A204.1 (cell line): ENCODE results near the gene DAGLB.
"Not testable (repeated sequence)": the region's sequence is repeated elsewhere in the genome, so short reads cannot be mapped to it uniquely, and the experiment has no call there.

Source experiments
- FAIRE-seq: peaks from 2 replicates; lab custom pipeline; 2012; peaks lifted over from hg19 to GRCh38; lab: Jason Lieb, UNC

The DAGLB gene

GRCh38 chr7:6397759-6398495 lies 49.8 kb downstream of the DAGLB start:
- FAIRE-seq = not testable (repeated sequence)

GRCh38 chr7:6395898-6396595 lies 51.7 kb downstream of the DAGLB start:
- no peak for FAIRE-seq

- no peak for FAIRE-seq
Observed at GRCh38 chr7:6394114-6394513, 53.6 kb downstream of the DAGLB start.

GRCh38 chr7:6393667-6394056 lies 54.1 kb downstream of the DAGLB start:
- no peak for FAIRE-seq

- FAIRE-seq = no peak
Observed at GRCh38 chr7:6392712-6393666, 54.8 kb downstream of the DAGLB start.

GRCh38 chr7:6389728-6390127 lies 58.0 kb downstream of the DAGLB start:
- no peak for FAIRE-seq

- FAIRE-seq = no peak
Observed at GRCh38 chr7:6387734-6388294, 59.9 kb downstream of the DAGLB start.

GRCh38 chr7:6386779-6387178 lies 61.0 kb downstream of the DAGLB start:
- FAIRE-seq = no peak

- FAIRE-seq = no peak
Observed at GRCh38 chr7:6385909-6386560, 61.7 kb downstream of the DAGLB start.

- no peak for FAIRE-seq
Observed at GRCh38 chr7:6385110-6385781, 62.5 kb downstream of the DAGLB start.

- FAIRE-seq = no peak
Observed at GRCh38 chr7:6384327-6384726, 63.4 kb downstream of the DAGLB start.

- FAIRE-seq = no peak
Observed at GRCh38 chr7:6382817-6383216, 64.9 kb downstream of the DAGLB start.

- FAIRE-seq = not testable (repeated sequence)
Observed at GRCh38 chr7:6381846-6382245, 65.9 kb downstream of the DAGLB start.

GRCh38 chr7:6380310-6381095 lies 67.3 kb downstream of the DAGLB start:
- no peak for FAIRE-seq

GRCh38 chr7:6379886-6380285 lies 67.9 kb downstream of the DAGLB start:
- no peak for FAIRE-seq

- not testable (repeated sequence) for FAIRE-seq
Observed at GRCh38 chr7:6378556-6378955, 69.2 kb downstream of the DAGLB start.

- FAIRE-seq = no peak
Observed at GRCh38 chr7:6376820-6377219, 70.9 kb downstream of the DAGLB start.

GRCh38 chr7:6375348-6376101 lies 72.2 kb downstream of the DAGLB start:
- no peak for FAIRE-seq

GRCh38 chr7:6367701-6368211 lies 80.0 kb downstream of the DAGLB start:
- FAIRE-seq = no peak
